Progenitor cell of endocrine pancreas (in vitro differentiated cells): Measurements from ENCODE around the gene CLEC19A. TPM values are rescaled to one million over a fixed set of nuclear protein-coding genes. Genes with fewer than 3 reads are reported as not detected.

Source experiments
- DNase-seq: peaks from one replicate; pipeline ENCODE4 v3.0.0; 2021; ENCODE audit warnings: low spot score; ENCODE audit not compliant: unreplicated experiment
- H3K27ac Mint-ChIP-seq: 2 replicates; pipeline ENCODE4 v1.8.0; 2021; ENCODE audit warnings: mild to moderate bottlenecking, moderate library complexity, mixed read lengths
- H3K27me3 Mint-ChIP-seq: 2 replicates; pipeline ENCODE4 v1.8.0; 2021; ENCODE audit warnings: mixed read lengths
- H3K36me3 Mint-ChIP-seq: 2 replicates; pipeline ENCODE4 v1.8.0; 2022; ENCODE audit warnings: mixed read lengths; ENCODE audit not compliant: insufficient read depth
- H3K4me1 Mint-ChIP-seq: 2 replicates; pipeline ENCODE4 v1.8.0; 2021; ENCODE audit warnings: low read depth, mixed read lengths
- H3K4me3 Mint-ChIP-seq: 2 replicates; pipeline ENCODE4 v1.8.0; 2021; ENCODE audit warnings: low read depth, mild to moderate bottlenecking, moderate library complexity, mixed read lengths
- H3K9me3 Mint-ChIP-seq: 2 replicates; pipeline ENCODE4 v1.8.0; 2021; ENCODE audit warnings: low read depth, mixed read lengths
- CTCF ChIP-seq: fragments of 200-600 bp; sonication (generic); IDR thresholded peaks from one replicate; pipeline ENCODE4 v1.5.0; 2021; ENCODE audit warnings: antibody characterized with exemption, mild to moderate bottlenecking; ENCODE audit not compliant: unreplicated experiment
- total RNA-seq: library from RNA; stranded (reverse); gene quantifications from 2 replicates; pipeline ENCODE4 v1.2.1, GENCODE V29; 2021

CLEC19A gene
- total RNA-seq, 1 donor from 2014 or later: not detected

- DNase-seq: no peak
- Mint-ChIP-seq H3K27me3 (no peaks in the 10 kb centered on the region), H3K27ac (no peak overlapping the region), H3K4me1 (peaks cover 20% of the 10 kb centered on the region), H3K36me3 (no peaks in the 10 kb centered on the region), H3K9me3 (no peaks in the 10 kb centered on the region), H3K4me3 (no peak overlapping the region)
- TF ChIP-seq CTCF: no peak
These were observed 9.9 kb downstream of the CLEC19A start for GRCh38 chr16:19295393-19295792.

- H3K4me1 Mint-ChIP-seq: peaks cover 17% of the 10 kb centered on the region
- no peak overlapping the region for H3K4me3 Mint-ChIP-seq
- no peaks in the 10 kb centered on the region for H3K36me3 Mint-ChIP-seq
- no peaks in the 10 kb centered on the region for H3K9me3 Mint-ChIP-seq
- DNase-seq: no peak
- no peaks in the 10 kb centered on the region for H3K27me3 Mint-ChIP-seq
- no peak for TF ChIP-seq CTCF
- H3K27ac Mint-ChIP-seq: no peak overlapping the region
These were observed 11.9 kb downstream of the CLEC19A start for GRCh38 chr16:19297454-19297853.

GRCh38 chr16:19299565-19299964, 14.0 kb downstream of the CLEC19A start:
- H3K27me3 Mint-ChIP-seq: peaks cover 4% of the 10 kb centered on the region
- no peaks in the 10 kb centered on the region for H3K36me3 Mint-ChIP-seq
- no peak overlapping the region for H3K4me3 Mint-ChIP-seq
- peaks cover 8% of the 10 kb centered on the region for H3K4me1 Mint-ChIP-seq
- DNase-seq: no peak
- no peak for TF ChIP-seq CTCF
- peaks cover 3% of the 10 kb centered on the region for H3K9me3 Mint-ChIP-seq
- H3K27ac Mint-ChIP-seq: peak overlapping the region; percentile 6

- no peak for DNase-seq
- Mint-ChIP-seq H3K4me1 (peaks cover 8% of the 10 kb centered on the region), H3K36me3 (no peaks in the 10 kb centered on the region), H3K27ac (no peak overlapping the region), H3K4me3 (no peak overlapping the region), H3K9me3 (peaks cover 3% of the 10 kb centered on the region), H3K27me3 (peaks cover 4% of the 10 kb centered on the region)
- TF ChIP-seq CTCF: no peak
These were observed 16.4 kb downstream of the CLEC19A start for GRCh38 chr16:19301931-19302330.

GRCh38 chr16:19304750-19305149, 19.2 kb downstream of the CLEC19A start:
- no peak for DNase-seq
- TF ChIP-seq CTCF: no peak
- Mint-ChIP-seq H3K27me3 (peaks cover 4% of the 10 kb centered on the region), H3K4me1 (peaks cover 2% of the 10 kb centered on the region), H3K9me3 (peaks cover 3% of the 10 kb centered on the region), H3K27ac (no peak overlapping the region), H3K36me3 (no peaks in the 10 kb centered on the region), H3K4me3 (no peak overlapping the region)

- no peak for DNase-seq
- peaks cover 4% of the 10 kb centered on the region for H3K27me3 Mint-ChIP-seq
- H3K9me3 Mint-ChIP-seq: peaks cover 3% of the 10 kb centered on the region
- H3K27ac Mint-ChIP-seq: no peak overlapping the region
- H3K4me1 Mint-ChIP-seq: peaks cover 2% of the 10 kb centered on the region
- H3K36me3 Mint-ChIP-seq: no peaks in the 10 kb centered on the region
- no peak for TF ChIP-seq CTCF
- no peak overlapping the region for H3K4me3 Mint-ChIP-seq
These were observed 19.9 kb downstream of the CLEC19A start for GRCh38 chr16:19305443-19305842.
